ENCODE data around the gene ULK4. TPM values are rescaled to one million over a fixed set of nuclear protein-coding genes. Genes with fewer than 3 reads are reported as not detected.

The ULK4 gene
- polyA plus RNA-seq, 1 donor from 2014 or later: 7.2 TPM

- H4K20me1 ChIP-seq (ENCODE audit: insufficient read depth): no peaks in the 10 kb centered on the region
- H3K9me2 ChIP-seq (ENCODE audit: insufficient read depth, low read length): no peaks in the 10 kb centered on the region
- no peaks in the 10 kb centered on the region for H3F3A ChIP-seq (ENCODE audit: insufficient read depth, low read length, poor library complexity, severe bottlenecking)
- peaks cover 44% of the 10 kb centered on the region for H3K36me3 ChIP-seq (ENCODE audit: insufficient read depth, low read length)
- no peak for TF ChIP-seq TAF1 (IDR thresholded peaks at IDR 0.05; ENCODE audit: low read depth)
- no peak for TF ChIP-seq EZH2 (IDR thresholded peaks at IDR 0.05; ENCODE audit: borderline replicate concordance, insufficient read depth, low read length, poor library complexity, severe bottlenecking)
- TF ChIP-seq EP300 (conservative IDR thresholded peaks at IDR 0.05; ENCODE audit: poor library complexity, severe bottlenecking): no peak
- no peak for TF ChIP-seq RAD21 (conservative IDR thresholded peaks at IDR 0.05)
- no peak for TF ChIP-seq MXI1 (conservative IDR thresholded peaks at IDR 0.05; ENCODE audit: poor library complexity, severe bottlenecking)
- no peak for TF ChIP-seq REST (IDR thresholded peaks at IDR 0.05; ENCODE audit: borderline replicate concordance)
- no peak for TF ChIP-seq CTCF (IDR thresholded peaks at IDR 0.05; ENCODE audit: poor library complexity, severe bottlenecking)
- TF ChIP-seq SMC3 (conservative IDR thresholded peaks at IDR 0.05; ENCODE audit: poor library complexity): no peak
- no peak overlapping the region for H3K9ac ChIP-seq (ENCODE audit: low read length)
- H3K9me3 ChIP-seq (ENCODE audit: low read length): no peaks in the 10 kb centered on the region
- no peak overlapping the region for H3K27ac ChIP-seq (ENCODE audit: low read length)
- no peaks in the 10 kb centered on the region for H3K27me3 ChIP-seq (ENCODE audit: insufficient read depth, low read depth, low read length)
- no peak overlapping the region for H3K4me3 ChIP-seq (ENCODE audit: low read length)
- H3K79me2 ChIP-seq (replicated peaks; ENCODE audit: insufficient read depth, low read length): no peaks in the 10 kb centered on the region
- H2AFZ ChIP-seq (ENCODE audit: low read depth, low read length): no peak overlapping the region
- H3K4me2 ChIP-seq (ENCODE audit: low read length): no peak overlapping the region
Observed at GRCh38 chr3:41241800-41242571, 719.9 kb downstream of the ULK4 start.

DNA sequence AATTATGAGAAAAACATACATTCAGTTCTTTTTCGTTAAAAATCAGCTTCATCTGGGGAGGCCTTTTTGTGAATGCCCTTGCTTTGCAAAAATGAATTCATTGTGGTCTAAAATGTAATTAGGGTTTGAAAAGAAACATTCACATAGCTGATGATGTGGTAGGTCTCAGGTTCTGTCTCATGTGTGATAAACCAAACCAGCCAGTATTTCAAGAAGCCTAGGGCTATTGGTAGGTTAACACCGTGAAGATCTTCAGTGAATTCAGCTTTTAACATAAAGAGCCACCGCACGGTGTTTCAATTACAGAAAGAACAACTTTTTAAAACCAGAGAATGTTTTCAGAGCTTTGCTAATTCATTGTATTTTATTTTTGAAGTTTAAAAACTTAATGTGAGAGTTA, 720.7 kb downstream of the ULK4 start:
- Histone ChIP-seq H3K36me3 (ENCODE audit: insufficient read depth, low read length) (peaks cover 44% of the 10 kb centered on the region), H3K79me2 (replicated peaks; ENCODE audit: insufficient read depth, low read length) (no peaks in the 10 kb centered on the region), H3K9ac (ENCODE audit: low read length) (no peak overlapping the region), H3K27ac (ENCODE audit: low read length) (no peak overlapping the region), H3K9me3 (ENCODE audit: low read length) (no peaks in the 10 kb centered on the region), H3K4me3 (ENCODE audit: low read length) (no peak overlapping the region), H3K4me2 (ENCODE audit: low read length) (no peak overlapping the region), H3K9me2 (ENCODE audit: insufficient read depth, low read length) (no peaks in the 10 kb centered on the region), H3K27me3 (ENCODE audit: insufficient read depth, low read depth, low read length) (no peaks in the 10 kb centered on the region), H4K20me1 (ENCODE audit: insufficient read depth) (no peaks in the 10 kb centered on the region), H2AFZ (ENCODE audit: low read depth, low read length) (no peak overlapping the region), H3F3A (ENCODE audit: insufficient read depth, low read length, poor library complexity, severe bottlenecking) (no peaks in the 10 kb centered on the region)
- TF ChIP-seq REST (IDR thresholded peaks at IDR 0.05; ENCODE audit: borderline replicate concordance) (no peak), RAD21 (conservative IDR thresholded peaks at IDR 0.05) (no peak), CTCF (IDR thresholded peaks at IDR 0.05; ENCODE audit: poor library complexity, severe bottlenecking) (no peak), MXI1 (conservative IDR thresholded peaks at IDR 0.05; ENCODE audit: poor library complexity, severe bottlenecking) (no peak), POLR2AphosphoS5 (IDR thresholded peaks at IDR 0.05) (no peak), SMC3 (conservative IDR thresholded peaks at IDR 0.05; ENCODE audit: poor library complexity) (no peak), EZH2 (IDR thresholded peaks at IDR 0.05; ENCODE audit: borderline replicate concordance, insufficient read depth, low read length, poor library complexity, severe bottlenecking) (no peak), TAF1 (IDR thresholded peaks at IDR 0.05; ENCODE audit: low read depth) (no peak), EP300 (conservative IDR thresholded peaks at IDR 0.05; ENCODE audit: poor library complexity, severe bottlenecking) (no peak)

Measured in neural cell (in vitro differentiated cells).